H9 (cell line): Measurements from ENCODE around the gene CNTN2. TPM values are rescaled to one million over a fixed set of nuclear protein-coding genes. Genes with fewer than 3 reads are reported as not detected.

Experiments
- DNase-seq: peaks from one replicate; pipeline ENCODE4 v3.0.0-alpha.2; 2017
- H2AFZ ChIP-seq: one replicate; pipeline ENCODE4 v1.6.1; 2013; ENCODE audit warnings: mild to moderate bottlenecking, low read length, control low read depth, moderate library complexity
- H2AK5ac ChIP-seq: 2 replicates; pipeline ENCODE4 v1.6.1; 2013; ENCODE audit warnings: low read length, control low read depth, mixed read lengths; ENCODE audit not compliant: insufficient read length
- H2BK120ac ChIP-seq: one replicate; pipeline ENCODE4 v1.6.1; 2013; ENCODE audit warnings: low read depth, mild to moderate bottlenecking, low read length, control low read depth, inconsistent platforms; ENCODE audit not compliant: poor library complexity, severe bottlenecking
- H2BK12ac ChIP-seq: 2 replicates; pipeline ENCODE4 v1.6.1; 2013; ENCODE audit warnings: low read length, control low read depth, mixed read lengths, low read depth; ENCODE audit not compliant: insufficient read length
- H2BK15ac ChIP-seq: 2 replicates; pipeline ENCODE4 v1.6.1; 2013; ENCODE audit warnings: low read depth, low read length, control low read depth
- H2BK20ac ChIP-seq: one replicate; pipeline ENCODE4 v1.6.1; 2013; ENCODE audit warnings: low read depth, mild to moderate bottlenecking, low read length, control low read depth, inconsistent platforms; ENCODE audit not compliant: poor library complexity, severe bottlenecking
- H2BK5ac ChIP-seq: 2 replicates; pipeline ENCODE4 v1.6.1; 2013; ENCODE audit warnings: low read length, control low read depth, mixed read lengths; ENCODE audit not compliant: insufficient read length
- H3K14ac ChIP-seq: 2 replicates; pipeline ENCODE4 v1.6.1; 2013; ENCODE audit warnings: low read length, control low read depth; ENCODE audit not compliant: insufficient read depth
- H3K18ac ChIP-seq: 2 replicates; pipeline ENCODE4 v1.6.1; 2013; ENCODE audit warnings: low read depth, mild to moderate bottlenecking, mixed read lengths, low read length, control low read depth; ENCODE audit not compliant: insufficient read length
- H3K23ac ChIP-seq: 2 replicates; pipeline ENCODE4 v1.6.1; 2013; ENCODE audit warnings: low read length, control low read depth, mixed read lengths, low read depth; ENCODE audit not compliant: insufficient read length
- H3K23me2 ChIP-seq: 2 replicates; pipeline ENCODE4 v1.6.1; 2013; ENCODE audit warnings: low read depth, mild to moderate bottlenecking, mixed read lengths, low read length, control low read depth; ENCODE audit not compliant: insufficient read length, poor library complexity, severe bottlenecking
- H3K27ac ChIP-seq: 2 replicates; pipeline ENCODE4 v1.5.1; 2013; ENCODE audit warnings: low read length, control low read depth, mixed read lengths, low read depth; ENCODE audit not compliant: insufficient read length
- H3K27me3 ChIP-seq: 2 replicates; pipeline ENCODE4 v1.6.1; 2013; ENCODE audit warnings: low read length, control low read depth, inconsistent platforms; ENCODE audit not compliant: insufficient read depth
- H3K4ac ChIP-seq: 2 replicates; pipeline ENCODE4 v1.6.1; 2013; ENCODE audit warnings: low read depth, mild to moderate bottlenecking, control low read depth, inconsistent platforms, low read length, moderate library complexity
- H3K4me1 ChIP-seq: 2 replicates; pipeline ENCODE4 v1.6.1; 2013; ENCODE audit warnings: low read length, control low read depth, inconsistent platforms; ENCODE audit not compliant: insufficient read depth
- H3K4me2 ChIP-seq: 2 replicates; pipeline ENCODE4 v1.6.1; 2013; ENCODE audit warnings: low read length, control low read depth, mixed read lengths; ENCODE audit not compliant: insufficient read length, insufficient read depth
- H3K56ac ChIP-seq: 2 replicates; pipeline ENCODE4 v1.6.1; 2013; ENCODE audit warnings: low read depth, mild to moderate bottlenecking, mixed read lengths, low read length, control low read depth; ENCODE audit not compliant: insufficient read length
- H3K79me1 ChIP-seq: 2 replicates; pipeline ENCODE4 v1.6.1; 2013; ENCODE audit warnings: low read depth, mild to moderate bottlenecking, moderate library complexity, low read length, control low read depth, inconsistent platforms; ENCODE audit not compliant: insufficient read depth, poor library complexity, severe bottlenecking
- H3K79me2 ChIP-seq: 2 replicates; pipeline ENCODE4 v1.6.1; 2013; ENCODE audit warnings: low read length, control low read depth, inconsistent platforms; ENCODE audit not compliant: insufficient read depth
- H3K9ac ChIP-seq: 2 replicates; pipeline ENCODE4 v1.6.1; 2013; ENCODE audit warnings: low read length, control low read depth, mixed read lengths; ENCODE audit not compliant: insufficient read length; ENCODE audit errors: extremely low read depth
- H3K9me3 ChIP-seq: one replicate; pipeline ENCODE4 v1.6.1; 2013; ENCODE audit warnings: low read depth, low read length, inconsistent platforms; ENCODE audit not compliant: control insufficient read depth
- H3T11ph ChIP-seq: one replicate; pipeline ENCODE4 v1.6.1; 2013; ENCODE audit warnings: mild to moderate bottlenecking, low read length, control low read depth, inconsistent platforms
- H4K20me1 ChIP-seq: one replicate; pipeline ENCODE4 v1.6.1; 2013; ENCODE audit not compliant: control insufficient read depth, insufficient read length, insufficient read depth
- H4K5ac ChIP-seq: 2 replicates; pipeline ENCODE4 v1.6.1; 2013; ENCODE audit warnings: low read depth, mild to moderate bottlenecking, mixed read lengths, low read length, control low read depth; ENCODE audit not compliant: insufficient read length
- H4K8ac ChIP-seq: replicated peaks from 2 replicates; pipeline ENCODE4 v1.6.1; 2013; ENCODE audit warnings: low read length, control low read depth, mixed read lengths, low read depth; ENCODE audit not compliant: insufficient read length
- H4K91ac ChIP-seq: 2 replicates; pipeline ENCODE4 v1.6.1; 2013; ENCODE audit warnings: low read depth, mild to moderate bottlenecking, moderate library complexity, mixed read lengths, low read length, control low read depth; ENCODE audit not compliant: insufficient read length
- H3K27ac Mint-ChIP-seq, 3 experiments: 2 replicates in 2 of 3; 3 replicates in 1 of 3; pipeline ENCODE4 v1.8.0; 2020 to 2021; ENCODE audit warnings: mixed read lengths in 3 of 3, mild to moderate bottlenecking in 1 of 3, moderate library complexity in 1 of 3
- H3K27me3 Mint-ChIP-seq: 2 replicates; pipeline ENCODE4 v1.8.0; 2021; ENCODE audit warnings: low read depth, mild to moderate bottlenecking, moderate library complexity, mixed read lengths
- H3K36me3 Mint-ChIP-seq, 3 experiments: 2 replicates in 2 of 3; 3 replicates in 1 of 3; pipeline ENCODE4 v1.8.0; 2020 to 2021; ENCODE audit warnings: low read depth in 3 of 3, mixed read lengths in 3 of 3; ENCODE audit not compliant: insufficient read depth in 1 of 3
- H3K4me1 Mint-ChIP-seq, 2 experiments: 2 replicates each; pipeline ENCODE4 v1.8.0; 2020; ENCODE audit warnings: mixed read lengths in 2 of 2
- H3K4me3 Mint-ChIP-seq, 2 experiments: 2 replicates in 1 of 2; 3 replicates in 1 of 2; pipeline ENCODE4 v1.8.0; 2020 to 2021; ENCODE audit warnings: mild to moderate bottlenecking in 2 of 2, mixed read lengths in 2 of 2, moderate library complexity in 1 of 2
- H3K9me3 Mint-ChIP-seq, 2 experiments: 2 replicates in 1 of 2; 3 replicates in 1 of 2; pipeline ENCODE4 v1.8.0; 2020; ENCODE audit warnings: mild to moderate bottlenecking in 2 of 2, mixed read lengths in 2 of 2, moderate library complexity in 1 of 2
- WGBS: extraction: QIAGEN DNeasy Blood & Tissue Kit; methylation state at CpG from one replicate; pipeline ENCODE4 v1.1.7; 2013; ENCODE audit warnings: missing lambda C conversion rate, low lambda C conversion rate, mixed read lengths; ENCODE audit not compliant: insufficient read length; ENCODE audit errors: extremely low coverage; 5-methylcytosine and 5-hydroxymethylcytosine counted together
- total RNA-seq: library from RNA; stranded (reverse); gene quantifications from 2 replicates; pipeline ENCODE4 v1.2.1, GENCODE V29; 2021
- TF ChIP-seq, protein P1 (sequence below): fragments of 200-600 bp; sonication (generic); conservative IDR thresholded peaks from 3 replicates; pipeline ENCODE4 v1.8.0; 2021; ENCODE audit warnings: antibody characterized with exemption, mild to moderate bottlenecking

CNTN2 gene
- total RNA-seq, 1 experiment from 2014 or later: 0.42 TPM

DNA sequence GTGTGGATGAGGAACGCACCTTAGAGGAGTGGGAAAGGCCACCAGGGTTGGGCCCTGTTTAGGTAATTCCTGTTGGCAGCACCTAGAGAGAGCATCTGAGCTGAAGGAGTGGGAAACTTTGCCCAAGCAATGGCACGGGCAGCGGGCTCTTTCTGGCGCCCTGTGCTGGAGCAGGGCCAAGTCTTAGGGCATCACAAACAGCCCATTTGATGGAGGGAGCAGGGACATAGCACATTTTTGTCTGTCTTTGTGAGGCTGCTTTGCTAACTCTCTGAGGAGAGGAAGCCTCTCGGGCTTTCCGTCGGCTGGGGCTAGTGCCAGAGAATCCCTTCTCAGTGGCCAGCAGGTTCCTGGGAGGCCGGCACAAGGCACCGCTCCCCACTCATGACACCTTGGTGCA is 22.5 kb upstream of the CNTN2 start:
- TF ChIP-seq, protein P1, sequence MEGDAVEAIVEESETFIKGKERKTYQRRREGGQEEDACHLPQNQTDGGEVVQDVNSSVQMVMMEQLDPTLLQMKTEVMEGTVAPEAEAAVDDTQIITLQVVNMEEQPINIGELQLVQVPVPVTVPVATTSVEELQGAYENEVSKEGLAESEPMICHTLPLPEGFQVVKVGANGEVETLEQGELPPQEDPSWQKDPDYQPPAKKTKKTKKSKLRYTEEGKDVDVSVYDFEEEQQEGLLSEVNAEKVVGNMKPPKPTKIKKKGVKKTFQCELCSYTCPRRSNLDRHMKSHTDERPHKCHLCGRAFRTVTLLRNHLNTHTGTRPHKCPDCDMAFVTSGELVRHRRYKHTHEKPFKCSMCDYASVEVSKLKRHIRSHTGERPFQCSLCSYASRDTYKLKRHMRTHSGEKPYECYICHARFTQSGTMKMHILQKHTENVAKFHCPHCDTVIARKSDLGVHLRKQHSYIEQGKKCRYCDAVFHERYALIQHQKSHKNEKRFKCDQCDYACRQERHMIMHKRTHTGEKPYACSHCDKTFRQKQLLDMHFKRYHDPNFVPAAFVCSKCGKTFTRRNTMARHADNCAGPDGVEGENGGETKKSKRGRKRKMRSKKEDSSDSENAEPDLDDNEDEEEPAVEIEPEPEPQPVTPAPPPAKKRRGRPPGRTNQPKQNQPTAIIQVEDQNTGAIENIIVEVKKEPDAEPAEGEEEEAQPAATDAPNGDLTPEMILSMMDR: no peak
- WGBS: no CpG with 5 or more reads among the region's 9 CpGs
- no peak overlapping the region for H2AFZ ChIP-seq

More for the DNA sequence above, 22.5 kb upstream of the CNTN2 start:
- H4K8ac ChIP-seq: no peak overlapping the region
- H4K5ac ChIP-seq: no peak overlapping the region
- H3K56ac ChIP-seq: no peak overlapping the region
- H3K4me1 ChIP-seq: no peaks in the 10 kb centered on the region
- no peak overlapping the region for H4K91ac ChIP-seq
- Mint-ChIP-seq H3K4me3 (no peak overlapping the region), H3K36me3 (no peaks in the 10 kb centered on the region), H3K9me3 (no peaks in the 10 kb centered on the region; a peak in 2 of 5 replicates), H3K27ac (no peak overlapping the region), H3K4me1 (peaks cover 5 to 17% of the 10 kb centered on the region in 2 experiments), H3K27me3 (peaks cover 37% of the 10 kb centered on the region)
- no peak overlapping the region for H3K4ac ChIP-seq
- H2BK12ac ChIP-seq: no peak overlapping the region
- H3K79me2 ChIP-seq: no peaks in the 10 kb centered on the region
- H2BK120ac ChIP-seq: no peak overlapping the region
- H3K27ac ChIP-seq: no peak overlapping the region
- no peak overlapping the region for H2BK20ac ChIP-seq
- no peaks in the 10 kb centered on the region for H3K23me2 ChIP-seq
- no peak overlapping the region for H2AK5ac ChIP-seq
- H2BK5ac ChIP-seq: no peak overlapping the region
- DNase-seq: no peak
- no peak overlapping the region for H3T11ph ChIP-seq
- no peak overlapping the region for H2BK15ac ChIP-seq
- H4K20me1 ChIP-seq: no peaks in the 10 kb centered on the region
- no peaks in the 10 kb centered on the region for H3K27me3 ChIP-seq
- no peaks in the 10 kb centered on the region for H3K9me3 ChIP-seq
- no peak overlapping the region; the same call in 1 of the 2 replicates for H3K14ac ChIP-seq
- no peaks in the 10 kb centered on the region for H3K79me1 ChIP-seq
- H3K9ac ChIP-seq: no peak overlapping the region
- H3K18ac ChIP-seq: no peak overlapping the region
- H3K4me2 ChIP-seq: no peak overlapping the region
- H3K23ac ChIP-seq: no peak overlapping the region
